Measurements from ENCODE around the gene MARS2. TPM values are rescaled to one million over a fixed set of nuclear protein-coding genes. Genes with fewer than 3 reads are reported as not detected.
A peak's percentile ranks its signal among the peaks of the same experiment; 100 is the strongest.
"Not testable (repeated sequence)": the region's sequence is repeated elsewhere in the genome, so short reads cannot be mapped to it uniquely, and the experiment has no call there.

Gene MARS2
- total RNA-seq, result 2.6 and 6.2 TPM in 2 replicates

- DNase-seq (ENCODE audit: low read depth in 2 of 2), result peak; percentile 95 to 97
These were observed at the start of gene MARS2 for GRCh38 chr2:197705121-197705911. MARS2 (plus strand) TSS chr2:197705369; CDS start chr2:197705406, 37 bp downstream.

GRCh38 chr2:197657562-197657961, 47.6 kb upstream of the MARS2 start:
- DNase-seq (ENCODE audit: low read depth in 2 of 2), result no peak

GRCh38 chr2:197661626-197662025, 43.5 kb upstream of the MARS2 start:
- DNase-seq (ENCODE audit: low read depth in 2 of 2), result no peak

- no peak for DNase-seq (ENCODE audit: low read depth in 2 of 2)
These were observed 38.9 kb upstream of the MARS2 start for GRCh38 chr2:197666277-197666676.

GRCh38 chr2:197668296-197668695, 36.9 kb upstream of the MARS2 start:
- no peak for DNase-seq (ENCODE audit: low read depth in 2 of 2)

- no peak for DNase-seq (ENCODE audit: low read depth in 2 of 2)
These were observed 36.1 kb upstream of the MARS2 start for GRCh38 chr2:197669077-197669476.

GRCh38 chr2:197672371-197672893, 32.7 kb upstream of the MARS2 start:
- DNase-seq (ENCODE audit: low read depth in 2 of 2), result no peak

- peak in 1 of 2 donors; percentile 38 for DNase-seq (ENCODE audit: low read depth in 2 of 2)
These were observed 32.1 kb upstream of the MARS2 start for GRCh38 chr2:197673106-197673505.

- peak in 1 of 2 donors; percentile 6 for DNase-seq (ENCODE audit: low read depth in 2 of 2)
These were observed 31.6 kb upstream of the MARS2 start for GRCh38 chr2:197673606-197674005.

- DNase-seq (ENCODE audit: low read depth in 2 of 2), result no peak
These were observed 31.1 kb upstream of the MARS2 start for GRCh38 chr2:197674060-197674459.

- DNase-seq (ENCODE audit: low read depth in 2 of 2), result peak; percentile 47 to 51
These were observed 30.6 kb upstream of the MARS2 start for GRCh38 chr2:197674591-197674990.

GRCh38 chr2:197675246-197675645, 29.9 kb upstream of the MARS2 start, which contains the start of gene RFTN2:
RFTN2 (minus strand) TSS chr2:197675587; CDS start chr2:197675458, 129 bp downstream.
- DNase-seq (ENCODE audit: low read depth in 2 of 2), result peak; percentile 35 to 36

- peak; percentile 75 to 80 for DNase-seq (ENCODE audit: low read depth in 2 of 2)
These were observed 29.4 kb upstream of the MARS2 start for GRCh38 chr2:197675711-197676188.

GRCh38 chr2:197677056-197677455, 28.1 kb upstream of the MARS2 start:
- peak in 1 of 2 donors; percentile 36 for DNase-seq (ENCODE audit: low read depth in 2 of 2)

- peak; percentile 61 to 69 for DNase-seq (ENCODE audit: low read depth in 2 of 2)
These were observed 27.7 kb upstream of the MARS2 start for GRCh38 chr2:197677483-197677882.

- not testable (repeated sequence) for DNase-seq (ENCODE audit: low read depth in 2 of 2)
These were observed 10.0 kb upstream of the MARS2 start for GRCh38 chr2:197695206-197695605.

GRCh38 chr2:197695971-197696370, 9.2 kb upstream of the MARS2 start:
- DNase-seq (ENCODE audit: low read depth in 2 of 2), result not testable (repeated sequence)

GRCh38 chr2:197696571-197696970, 8.6 kb upstream of the MARS2 start:
- not testable (repeated sequence) for DNase-seq (ENCODE audit: low read depth in 2 of 2)

- not testable (repeated sequence) for DNase-seq (ENCODE audit: low read depth in 2 of 2)
These were observed 5.4 kb upstream of the MARS2 start for GRCh38 chr2:197699724-197700123.

- no peak for DNase-seq (ENCODE audit: low read depth in 2 of 2)
These were observed 4.2 kb upstream of the MARS2 start for GRCh38 chr2:197700960-197701359.

- no peak for DNase-seq (ENCODE audit: low read depth in 2 of 2)
These were observed 592 bp upstream of the MARS2 start for GRCh38 chr2:197704434-197705120.

Data from lung microvascular endothelial cell (primary cell).